CD8-positive, alpha-beta memory T cell (primary cell): Measurements from ENCODE around the gene ADIPOR2. TPM values are rescaled to one million over a fixed set of nuclear protein-coding genes. Genes with fewer than 3 reads are reported as not detected.
"Not testable (repeated sequence)": the region's sequence is repeated elsewhere in the genome, so short reads cannot be mapped to it uniquely, and the experiment has no call there.

Experiments
- CTCF ChIA-PET: fragments of 350-600 bp; sonication (Branson Sonifier 250); formaldehyde crosslinking; loops from one replicate; lab custom pipeline; 2021; ENCODE audit warnings: antibody characterized with exemption; lab: Charles Lee
- POLR2A ChIA-PET: fragments of 350-600 bp; sonication (Branson Sonifier 250); formaldehyde crosslinking; loops from one replicate; lab custom pipeline; 2021; ENCODE audit warnings: antibody characterized with exemption; lab: Charles Lee
- DNase-seq, 5 donors: peaks; one replicate each; pipeline versions ENCODE4 v3.0.0 to v3.0.0-alpha.2; 2020 to 2022; ENCODE audit warnings: mixed read lengths in 1 of 5
- H3K27ac ChIP-seq: one replicate; pipeline ENCODE4 v1.7.0; 2013; ENCODE audit warnings: low read depth, mild to moderate bottlenecking, low read length, moderate library complexity
- H3K27me3 ChIP-seq: 2 replicates; pipeline ENCODE4 v1.7.0; 2013; ENCODE audit warnings: low read length, mild to moderate bottlenecking; ENCODE audit not compliant: insufficient read depth, poor library complexity, severe bottlenecking
- H3K36me3 ChIP-seq: 2 replicates; pipeline ENCODE4 v1.7.0; 2013; ENCODE audit warnings: mild to moderate bottlenecking, low read length, moderate library complexity; ENCODE audit not compliant: insufficient read depth
- H3K4me1 ChIP-seq: 2 replicates; pipeline ENCODE4 v1.7.0; 2013; ENCODE audit warnings: mild to moderate bottlenecking, low read length, moderate library complexity; ENCODE audit not compliant: insufficient read depth
- H3K4me3 ChIP-seq: 2 replicates; pipeline ENCODE4 v1.7.0; 2013; ENCODE audit warnings: mild to moderate bottlenecking, low read length
- H3K9me3 ChIP-seq: 2 replicates; pipeline ENCODE4 v1.7.0; 2013; ENCODE audit warnings: mild to moderate bottlenecking, low read length
- H3K27ac Mint-ChIP-seq, 8 donors: one replicate each; pipeline ENCODE4 v1.8.0; 2020 to 2021; ENCODE audit warnings: mixed read lengths in 8 of 8, mild to moderate bottlenecking in 6 of 8, inconsistent platforms in 3 of 8, moderate library complexity in 3 of 8
- H3K27me3 Mint-ChIP-seq, 2 donors: one replicate each; pipeline ENCODE4 v1.8.0; 2020 to 2021; ENCODE audit warnings: mixed read lengths in 2 of 2, mild to moderate bottlenecking in 1 of 2, moderate library complexity in 1 of 2
- H3K36me3 Mint-ChIP-seq, 3 donors: one replicate each; pipeline ENCODE4 v1.8.0; 2020 to 2021; ENCODE audit warnings: mixed read lengths in 3 of 3, inconsistent platforms in 1 of 3, mild to moderate bottlenecking in 1 of 3
- H3K4me1 Mint-ChIP-seq, 3 donors: one replicate each; pipeline ENCODE4 v1.8.0; 2020 to 2021; ENCODE audit warnings: mixed read lengths in 3 of 3, inconsistent platforms in 1 of 3, mild to moderate bottlenecking in 1 of 3
- H3K4me3 Mint-ChIP-seq, 7 donors: one replicate each; pipeline ENCODE4 v1.8.0; 2020 to 2021; ENCODE audit warnings: mixed read lengths in 7 of 7, mild to moderate bottlenecking in 6 of 7, moderate library complexity in 4 of 7, inconsistent platforms in 2 of 7
- H3K9me3 Mint-ChIP-seq, 5 donors: one replicate each; pipeline ENCODE4 v1.8.0; 2020 to 2022; ENCODE audit warnings: mixed read lengths in 5 of 5, mild to moderate bottlenecking in 3 of 5, moderate library complexity in 2 of 5, inconsistent platforms in 1 of 5
- polyA plus RNA-seq: library from polyadenylated mRNA; unstranded; fragments of 300-500 nt; fragmentation: Illumina TruSeq; gene quantifications from one replicate; pipeline ENCODE4 v1.2.3, GENCODE V29; 2021
- total RNA-seq, 2 experiments: library from RNA; stranded (reverse); gene quantifications; one replicate each; pipeline ENCODE4 v1.2.3, GENCODE V29; 2021

Gene ADIPOR2
- total and polyA plus RNA-seq, 3 experiments from 2014 or later = 2.4 to 63.9 (median 54.1) TPM

DNA sequence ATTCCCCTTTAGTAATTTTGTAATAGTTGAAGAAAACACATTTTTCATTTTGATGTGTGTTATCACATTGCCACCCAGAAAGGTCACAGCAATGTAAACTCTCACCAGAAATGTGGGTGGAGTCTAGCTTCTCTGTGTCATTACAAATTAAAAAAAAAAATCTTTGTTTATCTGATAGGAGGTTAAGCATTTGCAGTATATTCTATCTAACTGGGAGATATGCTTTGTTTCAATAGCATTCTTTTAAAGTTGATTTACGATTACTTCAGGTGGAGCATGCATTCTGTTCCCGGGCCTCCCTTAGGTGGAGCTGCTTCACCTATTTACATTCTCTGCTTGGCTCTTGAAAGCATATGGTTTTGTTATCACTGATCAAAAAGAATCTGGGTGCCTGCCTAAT, 7.8 kb downstream of the ADIPOR2 start:
- peaks cover 58 to 84% (median 76%) of the 10 kb centered on the region in 3 donors for H3K4me1 Mint-ChIP-seq
- ChIA-PET POLR2A (no interaction called here), CTCF (interaction anchor here (1.1 to 1.5 kb wide), 2 partner anchors 12 to 46 kb away, joined by 3 read pairs; no protein-coding TSS in a partner anchor)
- H3K27me3 ChIP-seq = no peaks in the 10 kb centered on the region
- no peaks in the 10 kb centered on the region for H3K9me3 ChIP-seq
- DNase-seq = no peak
- H3K27me3 Mint-ChIP-seq = no peaks in the 10 kb centered on the region
- peaks cover 0 to 9% (median 4%) of the 10 kb centered on the region in 3 donors for H3K36me3 Mint-ChIP-seq
- no peaks in the 10 kb centered on the region for H3K9me3 Mint-ChIP-seq
- no peak overlapping the region for H3K27ac ChIP-seq
- no peak overlapping the region for H3K4me3 Mint-ChIP-seq
- H3K4me1 ChIP-seq = peaks cover 22% of the 10 kb centered on the region
- peak overlapping the region in 1 of 8 donors; percentile 7 for H3K27ac Mint-ChIP-seq
- H3K36me3 ChIP-seq = no peaks in the 10 kb centered on the region
- no peak overlapping the region for H3K4me3 ChIP-seq

DNA sequence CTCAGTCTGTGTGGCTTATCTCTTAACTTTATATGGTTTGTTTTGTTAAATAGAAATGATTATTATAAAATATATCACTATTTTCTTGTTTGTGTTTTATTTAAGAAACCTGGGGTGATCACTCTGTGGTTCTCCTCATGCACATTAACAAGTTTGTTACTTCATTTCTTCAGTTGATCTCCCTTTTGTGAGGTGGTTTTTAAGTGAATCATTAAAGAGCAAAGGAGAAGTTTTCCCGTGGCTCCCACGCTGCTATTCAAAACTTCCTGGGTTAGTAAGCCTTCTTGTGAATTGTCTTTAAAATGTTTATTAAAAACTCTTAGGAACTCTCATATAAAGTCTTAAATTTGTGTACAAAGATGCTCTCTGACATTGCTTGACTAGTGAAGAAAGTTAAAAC, 11.8 kb downstream of the ADIPOR2 start:
- Mint-ChIP-seq H3K9me3 (no peaks in the 10 kb centered on the region), H3K4me1 (peaks cover 56 to 88% (median 76%) of the 10 kb centered on the region in 3 donors), H3K4me3 (no peak overlapping the region), H3K27me3 (no peaks in the 10 kb centered on the region), H3K36me3 (peaks cover 0 to 6% (median 0%) of the 10 kb centered on the region in 3 donors), H3K27ac (peak overlapping the region in 1 of 8 donors; percentile 64)
- DNase-seq = no peak
- H3K27ac ChIP-seq = no peak overlapping the region
- no peaks in the 10 kb centered on the region for H3K9me3 ChIP-seq
- peaks cover 29% of the 10 kb centered on the region for H3K4me1 ChIP-seq
- POLR2A ChIA-PET = no interaction called here
- CTCF ChIA-PET = interaction anchor here (1.0 kb wide), 1 partner anchor 49 kb away, joined by 3 read pairs; no protein-coding TSS in a partner anchor
- H3K27me3 ChIP-seq = no peaks in the 10 kb centered on the region
- H3K36me3 ChIP-seq = no peaks in the 10 kb centered on the region
- H3K4me3 ChIP-seq = no peak overlapping the region

DNA sequence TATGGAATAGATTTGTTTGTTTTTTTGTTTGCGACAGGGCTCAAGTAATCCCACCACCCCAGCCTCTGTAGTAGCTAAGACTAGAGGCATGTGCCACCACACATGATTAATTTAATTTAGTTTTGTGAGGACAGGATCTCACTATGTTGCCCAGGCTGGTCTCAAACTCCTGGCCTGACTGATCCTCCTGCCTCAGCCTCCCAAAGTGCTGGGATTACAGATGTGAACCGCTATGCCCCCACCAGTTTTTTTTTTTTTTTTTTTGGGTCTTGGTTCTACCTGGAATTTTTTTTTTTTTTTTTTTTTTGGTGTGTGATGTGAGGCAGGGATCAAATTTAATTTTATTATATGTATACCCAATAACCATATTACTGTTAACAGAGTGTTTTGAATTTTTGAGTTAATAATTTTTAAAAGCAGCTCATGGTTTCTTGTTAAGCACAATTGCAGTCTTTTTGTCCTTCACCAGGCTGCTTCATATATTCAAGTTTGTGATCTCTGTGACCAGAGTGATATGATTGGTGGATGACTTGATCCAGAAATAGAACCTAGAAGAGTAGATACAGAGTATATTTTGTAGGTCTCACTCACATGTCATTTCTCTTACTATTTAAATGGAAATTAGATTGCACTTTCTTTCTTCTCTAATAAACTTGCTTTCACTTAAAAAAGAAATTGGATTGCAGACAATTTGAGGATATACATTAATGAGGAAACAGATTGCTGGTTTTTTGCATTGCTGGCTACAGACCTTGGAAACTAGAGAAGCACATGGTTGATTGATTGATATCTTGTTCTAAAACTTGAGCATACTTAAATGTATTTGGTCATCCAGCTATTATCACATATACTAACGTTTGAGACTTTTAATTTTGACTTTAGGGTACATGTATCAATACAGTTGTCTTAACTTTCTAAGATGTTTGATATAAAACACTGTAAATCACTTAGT, 13.2 kb downstream of the ADIPOR2 start:
- CTCF ChIA-PET = no interaction called here
- no peaks in the 10 kb centered on the region for H3K27me3 ChIP-seq
- H3K4me1 ChIP-seq = peaks cover 17% of the 10 kb centered on the region
- no peak for DNase-seq
- no peak overlapping the region for H3K4me3 ChIP-seq
- H3K4me1 Mint-ChIP-seq = peaks cover 50 to 83% (median 70%) of the 10 kb centered on the region in 3 donors
- H3K36me3 ChIP-seq = no peaks in the 10 kb centered on the region
- no peak overlapping the region for H3K27ac ChIP-seq
- H3K27me3 Mint-ChIP-seq = no peaks in the 10 kb centered on the region
- no peaks in the 10 kb centered on the region for H3K9me3 ChIP-seq
- H3K36me3 Mint-ChIP-seq = peaks cover 0 to 2% (median 0%) of the 10 kb centered on the region in 3 donors
- H3K4me3 Mint-ChIP-seq = no peak overlapping the region
- POLR2A ChIA-PET = interaction anchor here (0.7 kb wide), 1 partner anchor 22 kb away, joined by 8 read pairs; no protein-coding TSS in a partner anchor
- peak overlapping the region in 2 of 8 donors; percentile 10 to 50 for H3K27ac Mint-ChIP-seq
- H3K9me3 Mint-ChIP-seq = no peaks in the 10 kb centered on the region

DNA sequence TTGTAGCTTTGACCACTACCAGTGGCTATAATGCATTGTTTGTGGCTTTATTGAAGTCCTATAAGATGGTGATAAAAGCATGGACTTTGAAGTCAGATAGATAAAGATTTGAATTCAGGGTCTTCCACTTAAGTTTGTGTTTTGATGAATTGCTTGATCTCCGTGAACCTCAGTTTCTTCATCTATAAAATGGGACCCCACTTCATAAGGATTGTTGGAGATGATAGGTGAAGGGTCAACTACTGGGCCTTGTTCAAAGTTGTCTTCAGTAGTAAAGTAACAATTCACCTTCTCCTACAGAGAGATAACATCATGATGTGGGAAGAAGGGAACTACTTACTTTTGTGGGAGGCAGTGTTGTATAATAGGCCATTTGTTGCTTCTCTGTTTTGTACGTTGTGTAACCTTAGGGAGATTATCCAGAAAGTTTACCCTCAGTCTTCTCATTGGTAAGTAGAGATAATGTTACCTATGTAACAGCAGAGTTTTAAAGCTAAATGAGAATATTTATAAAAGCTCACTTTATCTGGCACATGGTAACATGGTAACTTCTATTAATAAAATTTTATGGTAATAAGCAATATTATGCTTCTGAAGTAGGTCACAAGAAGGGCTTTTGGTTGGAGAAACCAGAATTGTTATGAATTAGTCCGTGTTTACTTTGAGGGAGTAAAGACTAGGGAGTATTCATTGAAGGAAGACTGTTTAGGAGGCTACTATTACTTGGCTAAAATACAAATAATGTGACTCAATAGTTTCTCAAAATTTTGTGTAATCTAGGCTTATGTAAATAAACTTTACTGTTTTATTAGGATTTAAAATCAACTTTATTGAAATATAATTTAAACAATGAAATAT, 15.1 kb downstream of the ADIPOR2 start:
- POLR2A ChIA-PET = interaction anchor here (0.6 kb wide), 1 partner anchor 17 kb away, joined by 4 read pairs; no protein-coding TSS in a partner anchor

DNA sequence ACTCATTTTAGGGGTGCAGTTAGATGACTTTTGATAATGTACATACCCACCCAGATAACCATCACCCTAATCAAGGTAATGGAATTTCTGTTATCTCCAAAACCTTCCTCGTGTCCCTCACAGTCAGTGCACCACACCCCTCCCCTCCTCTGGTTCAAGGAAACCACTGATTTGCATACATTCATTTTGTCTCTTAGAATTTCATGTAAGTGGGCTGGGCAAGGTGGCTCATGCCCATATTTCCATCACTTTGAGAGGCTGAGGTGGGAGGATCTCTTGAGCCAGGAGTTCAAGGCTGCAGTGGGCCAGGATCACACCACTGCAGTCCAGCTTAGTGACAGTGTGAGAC, 15.7 kb downstream of the ADIPOR2 start:
- DNase-seq = no peak
- peak overlapping the region in 3 of 8 donors; percentile 3 to 48 (median 45) for H3K27ac Mint-ChIP-seq
- H3K4me3 Mint-ChIP-seq = peak overlapping the region in 1 of 7 donors; percentile 32
- peaks cover 54 to 88% (median 83%) of the 10 kb centered on the region in 3 donors for H3K4me1 Mint-ChIP-seq
- Histone ChIP-seq H3K27me3 (no peaks in the 10 kb centered on the region), H3K36me3 (no peaks in the 10 kb centered on the region), H3K4me1 (peaks cover 16% of the 10 kb centered on the region), H3K4me3 (no peak overlapping the region), H3K9me3 (no peaks in the 10 kb centered on the region), H3K27ac (no peak overlapping the region)
- H3K36me3 Mint-ChIP-seq = peaks cover 0 to 2% (median 0%) of the 10 kb centered on the region in 3 donors
- no peaks in the 10 kb centered on the region for H3K9me3 Mint-ChIP-seq
- ChIA-PET POLR2A (interaction anchor here (0.6 kb wide), 1 partner anchor 17 kb away, joined by 4 read pairs; no protein-coding TSS in a partner anchor), CTCF (no interaction called here)
- H3K27me3 Mint-ChIP-seq = no peaks in the 10 kb centered on the region

More for the DNA sequence above, 15.1 kb downstream of the ADIPOR2 start:
- H3K27me3 ChIP-seq = no peaks in the 10 kb centered on the region
- no peaks in the 10 kb centered on the region for H3K27me3 Mint-ChIP-seq
- no peaks in the 10 kb centered on the region for H3K9me3 ChIP-seq
- H3K4me3 Mint-ChIP-seq = no peak overlapping the region
- H3K36me3 Mint-ChIP-seq = peaks cover 0 to 2% (median 0%) of the 10 kb centered on the region in 3 donors
- H3K4me1 ChIP-seq = peaks cover 16% of the 10 kb centered on the region
- DNase-seq = no peak
- H3K27ac Mint-ChIP-seq = peak overlapping the region in 2 of 8 donors; percentile 6 to 57
- H3K4me1 Mint-ChIP-seq = peaks cover 50 to 86% (median 77%) of the 10 kb centered on the region in 3 donors
- CTCF ChIA-PET = no interaction called here
- no peak overlapping the region for H3K27ac ChIP-seq
- no peak overlapping the region for H3K4me3 ChIP-seq
- H3K36me3 ChIP-seq = no peaks in the 10 kb centered on the region
- H3K9me3 Mint-ChIP-seq = no peaks in the 10 kb centered on the region

DNA sequence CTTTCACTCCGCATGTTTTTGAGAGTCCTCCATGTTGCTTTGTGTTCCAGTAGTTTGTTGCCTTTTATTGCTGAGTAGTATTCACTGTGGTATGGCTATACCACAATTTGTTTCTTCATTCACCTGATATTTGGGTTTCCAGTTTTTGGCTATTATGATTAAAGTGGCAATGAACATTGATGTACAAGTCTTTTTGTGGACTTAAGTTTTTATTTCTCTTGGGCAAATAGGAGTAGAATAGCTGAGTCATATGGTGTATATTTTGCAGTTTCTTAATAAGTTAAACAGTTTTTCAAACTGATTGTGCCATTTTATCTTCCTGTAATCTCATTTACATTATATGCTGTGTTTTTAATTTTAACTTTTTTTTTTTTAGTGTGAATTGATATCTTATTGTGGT, 16.2 kb downstream of the ADIPOR2 start:
- Mint-ChIP-seq H3K9me3 (no peaks in the 10 kb centered on the region), H3K36me3 (peaks cover 0 to 2% (median 0%) of the 10 kb centered on the region in 3 donors), H3K4me1 (peaks cover 57 to 88% (median 86%) of the 10 kb centered on the region in 3 donors), H3K27ac (peak overlapping the region in 4 of 8 donors; percentile 3 to 87 (median 30)), H3K4me3 (peak overlapping the region in 1 of 7 donors; percentile 32), H3K27me3 (no peaks in the 10 kb centered on the region)
- no peaks in the 10 kb centered on the region for H3K36me3 ChIP-seq
- ChIA-PET CTCF (no interaction called here), POLR2A (interaction anchor here (0.5 to 0.6 kb wide), 2 partner anchors 31 to 35 kb away, joined by 5 to 6 read pairs; no protein-coding TSS in a partner anchor)
- peaks cover 13% of the 10 kb centered on the region for H3K4me1 ChIP-seq
- H3K9me3 ChIP-seq = no peaks in the 10 kb centered on the region
- H3K4me3 ChIP-seq = no peak overlapping the region
- DNase-seq = no peak
- H3K27ac ChIP-seq = no peak overlapping the region
- no peaks in the 10 kb centered on the region for H3K27me3 ChIP-seq

DNA sequence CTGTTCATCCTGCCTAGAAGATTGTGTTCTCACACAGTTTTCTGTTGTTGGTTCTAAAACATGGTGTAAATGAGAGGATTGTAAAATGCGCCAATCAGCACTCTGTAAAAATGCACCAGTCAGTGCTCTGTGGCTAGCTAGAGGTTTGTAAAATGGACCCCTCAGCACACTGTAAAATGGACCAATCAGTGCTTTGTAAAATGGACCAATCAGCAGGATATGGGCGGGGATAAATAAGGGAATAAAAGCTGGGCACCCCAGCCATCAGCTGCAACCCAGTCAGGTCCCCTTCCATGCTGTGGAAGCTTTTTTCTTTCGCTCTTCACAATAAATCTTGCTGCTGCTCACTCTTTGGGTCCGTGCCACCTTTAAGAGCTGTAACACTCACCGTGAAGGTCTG, 19.1 kb downstream of the ADIPOR2 start:
- POLR2A ChIA-PET, H3K27me3 Mint-ChIP-seq, CTCF ChIA-PET, H3K4me3 Mint-ChIP-seq, H3K9me3 ChIP-seq, H3K4me1 ChIP-seq, H3K36me3 ChIP-seq, H3K27ac ChIP-seq, H3K27me3 ChIP-seq, H3K4me3 ChIP-seq, H3K27ac Mint-ChIP-seq, DNase-seq, H3K9me3 Mint-ChIP-seq: not testable (repeated sequence)
- Mint-ChIP-seq H3K36me3 (peaks cover 12 to 16% (median 15%) of the 10 kb centered on the region in 3 donors), H3K4me1 (peaks cover 55 to 78% (median 74%) of the 10 kb centered on the region in 3 donors)
